Fibroblast of upper back skin (primary cell): Measurements from ENCODE around the gene PARD3.
"Not testable (repeated sequence)": the region's sequence is repeated elsewhere in the genome, so short reads cannot be mapped to it uniquely, and the experiment has no call there.

Experiments used
- DNase-seq: peaks from one replicate; pipeline ENCODE4 v3.0.0-alpha.2; 2013

PARD3 gene

GRCh38 chr10:34710391-34710751 lies 104.7 kb downstream of the PARD3 start:
- peak; percentile 60 for DNase-seq

GRCh38 chr10:34709637-34710390 lies 105.3 kb downstream of the PARD3 start:
- DNase-seq: no peak

- DNase-seq: peak; percentile 23
These were observed 107.4 kb downstream of the PARD3 start for GRCh38 chr10:34707656-34708055.

GRCh38 chr10:34706992-34707391 lies 108.1 kb downstream of the PARD3 start:
- DNase-seq: not testable (repeated sequence)

GRCh38 chr10:34706147-34706546 lies 108.9 kb downstream of the PARD3 start:
- DNase-seq: no peak

- no peak for DNase-seq
These were observed 109.5 kb downstream of the PARD3 start for GRCh38 chr10:34705563-34705962.

GRCh38 chr10:34704526-34705184 lies 110.4 kb downstream of the PARD3 start:
- no peak for DNase-seq

- no peak for DNase-seq
These were observed 112.1 kb downstream of the PARD3 start for GRCh38 chr10:34702982-34703381.

GRCh38 chr10:34702093-34702937 lies 112.8 kb downstream of the PARD3 start:
- no peak for DNase-seq

GRCh38 chr10:34701194-34701593 lies 113.9 kb downstream of the PARD3 start:
- no peak for DNase-seq

GRCh38 chr10:34700752-34701151 lies 114.3 kb downstream of the PARD3 start:
- not testable (repeated sequence) for DNase-seq

- DNase-seq: peak; percentile 21
These were observed 115.1 kb downstream of the PARD3 start for GRCh38 chr10:34699904-34700517.

- peak; percentile 76 for DNase-seq
These were observed 116.1 kb downstream of the PARD3 start for GRCh38 chr10:34698979-34699378.

- DNase-seq: no peak
These were observed 116.8 kb downstream of the PARD3 start for GRCh38 chr10:34698248-34698831.

- DNase-seq: no peak
These were observed 117.5 kb downstream of the PARD3 start for GRCh38 chr10:34697351-34698247.

- DNase-seq: peak; percentile 64
These were observed 118.7 kb downstream of the PARD3 start for GRCh38 chr10:34696423-34696822.

GRCh38 chr10:34690383-34691049 lies 124.6 kb downstream of the PARD3 start:
- no peak for DNase-seq

GRCh38 chr10:34689053-34689452 lies 126.0 kb downstream of the PARD3 start:
- DNase-seq: peak; percentile 59

- DNase-seq: no peak
These were observed 127.5 kb downstream of the PARD3 start for GRCh38 chr10:34687434-34688210.

- DNase-seq: no peak
These were observed 132.5 kb downstream of the PARD3 start for GRCh38 chr10:34682580-34682979.
